PFSK-1 (cell line): ENCODE measurements around the gene INPP5D.

Source experiments
- FOXP2 ChIP-seq: optimal IDR thresholded peaks from 2 replicates; pipeline ENCODE3; 2011; ENCODE audit warnings: borderline replicate concordance, control low read depth, inconsistent platforms; ENCODE audit not compliant: insufficient read depth; ENCODE audit errors: extremely low read length, extremely low read depth
- POLR2AphosphoS5 ChIP-seq: IDR thresholded peaks from 2 replicates; pipeline ENCODE4 v1.6.1; 2012; ENCODE audit warnings: low read depth, mild to moderate bottlenecking, control low read depth, low read length, moderate library complexity
- SIN3A ChIP-seq: IDR thresholded peaks from 2 replicates; pipeline ENCODE4 v1.6.1; 2012; ENCODE audit warnings: mild to moderate bottlenecking, low read length, moderate library complexity, borderline replicate concordance; ENCODE audit not compliant: insufficient read depth
- TAF1 ChIP-seq: IDR thresholded peaks from 2 replicates; pipeline ENCODE4 v1.6.1; 2012; ENCODE audit warnings: low read length, control low read depth, borderline replicate concordance; ENCODE audit not compliant: insufficient read depth
- TF ChIP-seq, protein P1 (sequence below), 2 experiments: IDR thresholded peaks; 2 replicates each; pipeline versions ENCODE4 v1.6.1 to v1.8.0; 2011 to 2012; ENCODE audit warnings: low read depth in 2 of 2, low read length in 2 of 2, control low read depth in 1 of 2, inconsistent platforms in 1 of 2, mild to moderate bottlenecking in 1 of 2, moderate library complexity in 1 of 2; ENCODE audit not compliant: insufficient read depth in 1 of 2

The INPP5D gene

DNA sequence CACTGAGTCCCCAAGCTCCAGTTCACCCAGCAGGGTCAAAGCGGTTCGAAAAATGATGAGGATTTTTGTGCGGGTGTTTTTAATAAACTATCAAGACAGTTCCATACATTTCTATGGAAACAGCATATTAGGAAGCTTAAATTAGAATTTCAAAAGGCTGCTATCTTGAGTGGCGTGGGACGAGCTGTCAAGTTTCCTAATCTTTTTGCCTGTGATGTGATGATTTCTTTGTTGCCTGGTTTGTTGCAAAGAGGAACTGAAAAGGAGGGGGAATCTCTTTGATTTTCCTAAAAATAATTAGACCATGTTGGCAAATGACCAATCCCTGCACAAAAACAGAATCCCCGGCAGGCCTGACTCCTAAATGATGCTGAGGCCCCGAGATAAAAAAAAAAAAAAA lies 125.2 kb downstream of the INPP5D start:
- no peak for TF ChIP-seq POLR2AphosphoS5
- no peak for TF ChIP-seq SIN3A
- no peak for TF ChIP-seq TAF1
- TF ChIP-seq, protein P1, sequence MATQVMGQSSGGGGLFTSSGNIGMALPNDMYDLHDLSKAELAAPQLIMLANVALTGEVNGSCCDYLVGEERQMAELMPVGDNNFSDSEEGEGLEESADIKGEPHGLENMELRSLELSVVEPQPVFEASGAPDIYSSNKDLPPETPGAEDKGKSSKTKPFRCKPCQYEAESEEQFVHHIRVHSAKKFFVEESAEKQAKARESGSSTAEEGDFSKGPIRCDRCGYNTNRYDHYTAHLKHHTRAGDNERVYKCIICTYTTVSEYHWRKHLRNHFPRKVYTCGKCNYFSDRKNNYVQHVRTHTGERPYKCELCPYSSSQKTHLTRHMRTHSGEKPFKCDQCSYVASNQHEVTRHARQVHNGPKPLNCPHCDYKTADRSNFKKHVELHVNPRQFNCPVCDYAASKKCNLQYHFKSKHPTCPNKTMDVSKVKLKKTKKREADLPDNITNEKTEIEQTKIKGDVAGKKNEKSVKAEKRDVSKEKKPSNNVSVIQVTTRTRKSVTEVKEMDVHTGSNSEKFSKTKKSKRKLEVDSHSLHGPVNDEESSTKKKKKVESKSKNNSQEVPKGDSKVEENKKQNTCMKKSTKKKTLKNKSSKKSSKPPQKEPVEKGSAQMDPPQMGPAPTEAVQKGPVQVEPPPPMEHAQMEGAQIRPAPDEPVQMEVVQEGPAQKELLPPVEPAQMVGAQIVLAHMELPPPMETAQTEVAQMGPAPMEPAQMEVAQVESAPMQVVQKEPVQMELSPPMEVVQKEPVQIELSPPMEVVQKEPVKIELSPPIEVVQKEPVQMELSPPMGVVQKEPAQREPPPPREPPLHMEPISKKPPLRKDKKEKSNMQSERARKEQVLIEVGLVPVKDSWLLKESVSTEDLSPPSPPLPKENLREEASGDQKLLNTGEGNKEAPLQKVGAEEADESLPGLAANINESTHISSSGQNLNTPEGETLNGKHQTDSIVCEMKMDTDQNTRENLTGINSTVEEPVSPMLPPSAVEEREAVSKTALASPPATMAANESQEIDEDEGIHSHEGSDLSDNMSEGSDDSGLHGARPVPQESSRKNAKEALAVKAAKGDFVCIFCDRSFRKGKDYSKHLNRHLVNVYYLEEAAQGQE (IDR thresholded peaks at IDR 0.05; ENCODE audit: insufficient read depth in 1 of 2, low read depth in 2 of 2, low read length in 2 of 2), result no peak
- no peak for TF ChIP-seq FOXP2

DNA sequence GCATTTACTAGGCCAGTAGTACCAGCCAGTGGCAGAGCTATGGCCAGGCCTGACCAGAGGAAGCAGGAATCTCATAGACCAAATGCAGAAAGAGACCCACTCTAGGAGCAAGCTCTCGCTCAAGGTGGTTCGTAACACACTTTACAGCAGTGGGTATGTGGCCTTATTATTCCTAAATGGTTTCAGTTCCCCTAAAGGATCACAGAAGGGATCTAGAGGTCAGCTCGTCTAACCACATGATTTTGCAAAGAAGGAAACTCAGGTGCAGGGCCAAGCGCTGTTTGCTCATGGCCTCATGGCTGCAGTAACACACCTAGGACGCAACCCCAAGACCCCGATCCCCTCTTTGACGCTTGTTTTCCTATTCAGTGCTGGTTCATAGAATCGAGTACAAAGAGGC lies 125.8 kb downstream of the INPP5D start:
- TF ChIP-seq POLR2AphosphoS5 (no peak), FOXP2 (no peak), SIN3A (no peak), TAF1 (no peak)
- TF ChIP-seq, protein P1 (IDR thresholded peaks at IDR 0.05; ENCODE audit: insufficient read depth in 1 of 2, low read depth in 2 of 2, low read length in 2 of 2), result no peak

DNA sequence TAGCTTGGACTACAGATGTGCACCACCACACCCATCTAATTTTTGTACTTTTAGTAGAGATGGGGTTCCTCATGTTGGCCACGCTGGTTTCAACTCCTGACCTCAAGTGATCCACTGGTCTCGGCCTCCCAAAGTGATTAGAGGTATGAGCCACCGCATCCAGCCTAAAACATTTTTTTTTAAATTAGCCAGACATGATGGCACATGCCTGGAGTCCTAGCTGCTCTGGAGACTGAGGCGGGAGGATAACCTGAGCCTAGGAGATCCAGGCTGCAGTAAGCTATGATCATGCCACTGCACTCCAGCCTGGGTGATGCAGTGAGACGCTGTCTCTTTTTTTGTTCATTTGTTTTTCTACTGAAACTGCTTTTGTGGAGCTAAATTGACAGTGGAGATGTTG lies 126.7 kb downstream of the INPP5D start:
- TF ChIP-seq SIN3A, result no peak
- no peak for TF ChIP-seq FOXP2
- no peak for TF ChIP-seq POLR2AphosphoS5
- TF ChIP-seq TAF1, result no peak
- TF ChIP-seq, protein P1 (IDR thresholded peaks at IDR 0.05; ENCODE audit: insufficient read depth in 1 of 2, low read depth in 2 of 2, low read length in 2 of 2), result no peak

DNA sequence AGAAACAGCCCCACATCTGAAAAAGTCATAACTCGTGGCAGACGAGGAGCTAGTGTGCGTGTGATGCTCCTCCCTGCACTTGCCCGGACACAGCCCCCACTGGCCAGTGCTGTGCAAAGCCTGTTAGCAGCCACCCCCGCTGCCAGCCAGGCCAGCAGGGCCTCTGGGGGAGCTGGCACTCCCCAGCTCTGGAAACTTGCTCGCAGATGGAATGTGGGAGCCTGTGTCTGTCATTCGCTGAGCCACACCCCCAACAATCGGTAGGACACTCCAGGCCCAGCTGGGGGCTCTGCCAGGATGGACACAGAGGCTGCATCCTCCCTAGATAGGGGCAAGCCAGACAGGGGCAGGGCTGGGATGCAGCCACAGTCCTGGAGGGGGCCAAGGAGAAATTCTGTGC lies 128.9 kb downstream of the INPP5D start:
- no peak for TF ChIP-seq TAF1
- TF ChIP-seq FOXP2, result no peak
- TF ChIP-seq, protein P1 (IDR thresholded peaks at IDR 0.05; ENCODE audit: insufficient read depth in 1 of 2, low read depth in 2 of 2, low read length in 2 of 2), result no peak
- no peak for TF ChIP-seq SIN3A
- TF ChIP-seq POLR2AphosphoS5, result no peak

DNA sequence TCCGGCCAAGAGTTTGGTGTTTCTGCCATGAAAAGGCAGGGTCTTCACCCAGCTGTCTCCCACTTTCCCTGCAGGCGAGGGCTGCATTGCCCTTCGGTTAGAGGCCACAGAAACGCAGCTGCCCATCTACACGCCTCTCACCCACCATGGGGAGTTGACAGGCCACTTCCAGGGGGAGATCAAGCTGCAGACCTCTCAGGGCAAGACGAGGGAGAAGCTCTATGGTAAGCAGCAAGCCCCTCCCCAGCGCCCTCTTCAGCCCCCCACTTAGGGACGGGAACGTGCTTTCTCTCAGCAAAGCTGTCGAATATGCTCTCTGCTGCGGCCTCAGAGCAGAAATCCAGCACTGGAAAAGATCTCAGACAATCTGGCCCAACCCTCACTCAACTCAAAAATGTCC lies 133.6 kb downstream of the INPP5D start:
- TF ChIP-seq, protein P1 (IDR thresholded peaks at IDR 0.05; ENCODE audit: insufficient read depth in 1 of 2, low read depth in 2 of 2, low read length in 2 of 2), result no peak
